ENCODE measurements around the gene WNT4. TPM values are rescaled to one million over a fixed set of nuclear protein-coding genes. Genes with fewer than 3 reads are reported as not detected.

Gene WNT4
- total and polyA plus RNA-seq, 2 of the 8 experiments (the other 6 are each of a cell fraction or from before 2014, with no cell fraction given) = 1.3 to 6.6 TPM

DNA sequence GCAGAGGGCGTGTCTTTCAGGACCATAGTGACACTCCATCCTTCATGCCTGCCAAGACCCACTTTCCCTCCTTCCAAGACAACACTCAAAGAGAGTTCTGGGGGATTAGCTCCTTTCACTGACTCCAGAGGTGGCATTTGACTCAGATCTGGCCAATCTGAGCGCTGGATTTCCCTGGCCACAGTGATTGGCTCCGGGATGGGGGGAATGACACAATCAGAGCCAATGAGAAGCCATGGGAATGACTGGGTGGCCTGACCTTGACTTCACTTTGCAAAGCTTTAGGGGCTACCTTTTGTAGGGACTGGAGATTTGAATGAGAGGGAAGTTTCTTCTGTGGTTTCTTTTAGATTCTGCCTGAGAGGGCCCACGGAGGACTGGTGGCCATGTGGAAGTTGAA, 26.9 kb upstream of the WNT4 start:
- 93% methylated on average over 4 of the region's 4 CpGs; no CpG with 5 or more reads in 1 of the 2 experiments for WGBS, 2 experiments (ENCODE audit: extremely low coverage in 1 of 2, insufficient coverage in 1 of 2, insufficient read length in 1 of 2, insufficient replicate concordance in 2 of 2, low coverage in 1 of 2, low lambda C conversion rate in 2 of 2, missing lambda C conversion rate in 1 of 2)
- Histone ChIP-seq H2AK5ac (ENCODE audit: low read depth, low read length) (no peak overlapping the region), H3K4me3 (ENCODE audit: extremely low read depth in 1 of 4, insufficient read depth in 2 of 4, low read depth in 3 of 4, low read length in 4 of 4) (no peak overlapping the region), H4K20me1 (replicated peaks in 1 of 2; ENCODE audit: control insufficient read depth in 1 of 2, insufficient read depth in 2 of 2, low read length in 2 of 2) (no peaks in the 10 kb centered on the region), H3K9me3 (ENCODE audit: insufficient read depth in 2 of 2, low read depth in 1 of 2, low read length in 1 of 2) (peaks cover 11% of the 10 kb centered on the region in 2 experiments; a peak in 3 of 4 replicates), H3K79me1 (ENCODE audit: low read depth, low read length) (no peaks in the 10 kb centered on the region), H2BK120ac (replicated peaks; ENCODE audit: low read depth, low read length) (no peak overlapping the region), H3K23me2 (ENCODE audit: low read depth, low read length) (no peaks in the 10 kb centered on the region), H3K14ac (ENCODE audit: insufficient read length) (no peak overlapping the region), H3K36me3 (ENCODE audit: control insufficient read depth in 2 of 4, insufficient read depth in 4 of 4, low read length in 3 of 4) (no peaks in the 10 kb centered on the region), H3K27me3 (replicated peaks in 1 of 4; ENCODE audit: control insufficient read depth in 3 of 4, extremely low read depth in 1 of 4, insufficient read depth in 3 of 4, low read length in 3 of 4) (no peaks in the 10 kb centered on the region; a peak in 1 of 7 replicates), H4K8ac (ENCODE audit: extremely low read depth, insufficient read depth, low read length) (no peak overlapping the region), H2BK12ac (ENCODE audit: low read depth, low read length) (no peak overlapping the region), H2BK5ac (ENCODE audit: low read depth, low read length) (no peak overlapping the region), H2AFZ (ENCODE audit: low read length) (no peak overlapping the region), H3K9ac (replicated peaks in 1 of 4; ENCODE audit: extremely low read depth in 1 of 4, low read depth in 3 of 4, low read length in 3 of 4) (no peak overlapping the region), H3K56ac (replicated peaks; ENCODE audit: insufficient read length, low read depth, low read length) (no peak overlapping the region), H3K79me2 (ENCODE audit: control insufficient read depth in 1 of 2, insufficient read depth in 2 of 2, low read length in 2 of 2) (no peaks in the 10 kb centered on the region), H4K5ac (ENCODE audit: insufficient read length, low read depth, low read length) (no peak overlapping the region), H3K18ac (ENCODE audit: extremely low read depth, low read length) (no peak overlapping the region), H4K91ac (replicated peaks; ENCODE audit: insufficient read length, low read length) (no peak overlapping the region), H2BK15ac (ENCODE audit: low read length) (no peak overlapping the region), H3K27ac (ENCODE audit: low read depth, low read length) (no peak overlapping the region), H3K4me2 (ENCODE audit: insufficient read depth in 1 of 2, low read depth in 2 of 2, low read length in 2 of 2) (no peak overlapping the region), H2BK20ac (ENCODE audit: low read length) (no peak overlapping the region), H3K4ac (replicated peaks; ENCODE audit: insufficient read length, low read depth, low read length) (no peak overlapping the region), H3K4me1 (replicated peaks in 1 of 4; ENCODE audit: control insufficient read depth in 3 of 4, insufficient read depth in 4 of 4, low read length in 3 of 4) (no peaks in the 10 kb centered on the region; a peak in 1 of 7 replicates), H3K23ac (ENCODE audit: insufficient read length) (no peak overlapping the region)
- no peak for DNase-seq (ENCODE audit: low read depth in 1 of 2, low spot score in 2 of 2)
- TF ChIP-seq SP1 (IDR thresholded peaks at IDR 0.05; ENCODE audit: low read depth, low read length) (0 out of 2 replicates have a peak, but pooled peaks have one; percentile 25), EGR1 (IDR thresholded peaks at IDR 0.05; ENCODE audit: borderline replicate concordance, low read depth, low read length) (no peak)
- CTCF ChIA-PET (ENCODE audit: partially characterized antibody) = interaction anchor here (0.8 to 2.7 kb wide), 7 partner anchors 9 to 247 kb away, joined by 3 to 7 read pairs (median 3); no protein-coding TSS in a partner anchor
- POLR2A ChIA-PET (ENCODE audit: partially characterized antibody) = no interaction called here
- FAIRE-seq = no peak
